RWPE2 (cell line): ENCODE measurements around the gene CDC23.

ENCODE experiments used
- ATAC-seq: fragments of 200-7000 bp; cut with Tn5 transposase; 3 replicates; pipeline ENCODE4 v1.9.1; 2021; ENCODE audit warnings: low read depth
- DNase-seq: peaks from one replicate; pipeline ENCODE4 v3.0.0-alpha.2; 2020; ENCODE audit warnings: low spot score
- H3K27ac ChIP-seq: fragments of 450-650 bp; 2 replicates; pipeline ENCODE4 v1.5.1; 2017; ENCODE audit warnings: mild to moderate bottlenecking; ENCODE audit not compliant: poor library complexity, severe bottlenecking
- H3K27me3 ChIP-seq: fragments of 250-450 bp; sonication (Bioruptor Pico); 2 replicates; pipeline ENCODE4 v1.5.1; 2021; ENCODE audit warnings: mild to moderate bottlenecking, moderate library complexity; ENCODE audit not compliant: insufficient read depth, poor library complexity, severe bottlenecking
- H3K36me3 ChIP-seq: fragments of 250-450 bp; sonication (Bioruptor Pico); 2 replicates; pipeline ENCODE4 v1.5.1; 2020; ENCODE audit warnings: low read depth, mild to moderate bottlenecking, moderate library complexity
- H3K4me1 ChIP-seq: fragments of 250-450 bp; sonication (Bioruptor Pico); 2 replicates; pipeline ENCODE4 v1.5.1; 2021; ENCODE audit warnings: mild to moderate bottlenecking, moderate library complexity; ENCODE audit not compliant: insufficient read depth, poor library complexity, severe bottlenecking
- H3K4me3 ChIP-seq: fragments of 250-450 bp; sonication (Bioruptor Pico); 2 replicates; pipeline ENCODE4 v1.5.1; 2021; ENCODE audit warnings: mild to moderate bottlenecking, moderate library complexity; ENCODE audit not compliant: severe bottlenecking
- H3K9me3 ChIP-seq: fragments of 250-450 bp; sonication (Bioruptor Pico); 2 replicates; pipeline ENCODE4 v1.5.1; 2021; ENCODE audit warnings: mild to moderate bottlenecking, moderate library complexity; ENCODE audit not compliant: severe bottlenecking
- CTCF ChIP-seq: fragments of 450-650 bp; IDR thresholded peaks from one replicate; pipeline ENCODE4 v1.5.1; 2017; ENCODE audit warnings: mild to moderate bottlenecking, moderate library complexity; ENCODE audit not compliant: poor library complexity, severe bottlenecking

The CDC23 gene

GRCh38 chr5:138170299-138170698, 42.8 kb downstream of the CDC23 start:
- no peak for DNase-seq
- no peak for ATAC-seq
- Histone ChIP-seq H3K36me3 (peaks cover 98% of the 10 kb centered on the region), H3K27me3 (no peaks in the 10 kb centered on the region), H3K27ac (no peak overlapping the region), H3K4me3 (no peak overlapping the region), H3K4me1 (no peaks in the 10 kb centered on the region), H3K9me3 (no peaks in the 10 kb centered on the region)
- no peak for TF ChIP-seq CTCF

GRCh38 chr5:138169124-138169523, 44.0 kb downstream of the CDC23 start:
- H3K27ac ChIP-seq, result no peak overlapping the region
- DNase-seq (no peak), ATAC-seq (no peak)
- H3K36me3 ChIP-seq, result peaks cover 98% of the 10 kb centered on the region
- no peak for TF ChIP-seq CTCF
- no peaks in the 10 kb centered on the region for H3K9me3 ChIP-seq
- no peak overlapping the region for H3K4me3 ChIP-seq
- no peaks in the 10 kb centered on the region for H3K27me3 ChIP-seq
- no peaks in the 10 kb centered on the region for H3K4me1 ChIP-seq

- ATAC-seq, result no peak
- no peak for DNase-seq
- H3K36me3 ChIP-seq, result peaks cover 100% of the 10 kb centered on the region
- no peak overlapping the region for H3K4me3 ChIP-seq
- no peak overlapping the region for H3K27ac ChIP-seq
- no peaks in the 10 kb centered on the region for H3K27me3 ChIP-seq
- H3K4me1 ChIP-seq, result no peaks in the 10 kb centered on the region
- TF ChIP-seq CTCF, result no peak
- no peaks in the 10 kb centered on the region for H3K9me3 ChIP-seq
Observed at GRCh38 chr5:138163721-138164120, 49.4 kb downstream of the CDC23 start.

GRCh38 chr5:138160706-138161105, 52.4 kb downstream of the CDC23 start:
- no peak overlapping the region for H3K4me3 ChIP-seq
- peaks cover 94% of the 10 kb centered on the region for H3K36me3 ChIP-seq
- DNase-seq (no peak), ATAC-seq (no peak)
- H3K27me3 ChIP-seq, result no peaks in the 10 kb centered on the region
- H3K4me1 ChIP-seq, result no peaks in the 10 kb centered on the region
- no peak overlapping the region for H3K27ac ChIP-seq
- H3K9me3 ChIP-seq, result no peaks in the 10 kb centered on the region
- no peak for TF ChIP-seq CTCF

- peaks cover 83% of the 10 kb centered on the region for H3K36me3 ChIP-seq
- no peaks in the 10 kb centered on the region for H3K27me3 ChIP-seq
- no peaks in the 10 kb centered on the region for H3K4me1 ChIP-seq
- H3K27ac ChIP-seq, result no peak overlapping the region
- H3K9me3 ChIP-seq, result no peaks in the 10 kb centered on the region
- no peak for TF ChIP-seq CTCF
- DNase-seq (no peak), ATAC-seq (no peak)
- no peak overlapping the region for H3K4me3 ChIP-seq
Observed at GRCh38 chr5:138159666-138160065, 53.5 kb downstream of the CDC23 start.
